Ovary (tissue), 3 donors: ENCODE measurements around the gene TM7SF3.

Experiments
- EP300 ChIP-seq: sonication (generic); formaldehyde crosslinking; IDR thresholded peaks from one replicate; pipeline ENCODE4 v1.6.1; 2017; ENCODE audit warnings: antibody characterized with exemption
- POLR2A ChIP-seq: fragments of 450-650 bp; IDR thresholded peaks from one replicate; pipeline ENCODE4 v1.6.1; 2017; ENCODE audit warnings: antibody characterized with exemption, mild to moderate bottlenecking, moderate library complexity
- TF ChIP-seq, protein P1 (sequence below), 3 donors: fragments of 450-650 bp in 2 of 3; fragments of 200-600 bp in 1 of 3; IDR thresholded peaks; one replicate each; pipeline versions ENCODE4 v1.5.1 to v1.8.0; 2016 to 2022; ENCODE audit warnings: antibody characterized with exemption in 3 of 3, mild to moderate bottlenecking in 1 of 3
- donor health status: DM: no; HTN: no; CAD: no.

DNA sequence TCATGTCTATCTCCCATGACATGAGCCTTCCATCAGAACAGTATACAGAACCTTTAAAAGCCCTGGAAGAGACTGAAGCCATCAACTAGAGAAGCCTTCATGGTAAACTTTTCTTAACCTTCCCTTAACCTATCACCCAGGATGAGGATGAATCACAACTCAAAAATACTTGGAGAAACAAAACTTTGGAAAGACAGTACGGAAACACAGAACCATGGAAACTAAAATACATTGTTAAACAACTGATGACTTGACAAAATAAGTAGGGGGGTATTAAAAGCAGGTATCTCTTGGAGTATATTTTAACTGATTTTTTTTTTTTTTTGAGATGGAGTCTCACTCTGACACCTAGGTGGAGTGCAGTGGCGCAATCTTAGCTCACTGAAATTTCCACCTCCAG, 8.7 kb downstream of the TM7SF3 start:
- no peak for TF ChIP-seq POLR2A
- TF ChIP-seq, protein P1, sequence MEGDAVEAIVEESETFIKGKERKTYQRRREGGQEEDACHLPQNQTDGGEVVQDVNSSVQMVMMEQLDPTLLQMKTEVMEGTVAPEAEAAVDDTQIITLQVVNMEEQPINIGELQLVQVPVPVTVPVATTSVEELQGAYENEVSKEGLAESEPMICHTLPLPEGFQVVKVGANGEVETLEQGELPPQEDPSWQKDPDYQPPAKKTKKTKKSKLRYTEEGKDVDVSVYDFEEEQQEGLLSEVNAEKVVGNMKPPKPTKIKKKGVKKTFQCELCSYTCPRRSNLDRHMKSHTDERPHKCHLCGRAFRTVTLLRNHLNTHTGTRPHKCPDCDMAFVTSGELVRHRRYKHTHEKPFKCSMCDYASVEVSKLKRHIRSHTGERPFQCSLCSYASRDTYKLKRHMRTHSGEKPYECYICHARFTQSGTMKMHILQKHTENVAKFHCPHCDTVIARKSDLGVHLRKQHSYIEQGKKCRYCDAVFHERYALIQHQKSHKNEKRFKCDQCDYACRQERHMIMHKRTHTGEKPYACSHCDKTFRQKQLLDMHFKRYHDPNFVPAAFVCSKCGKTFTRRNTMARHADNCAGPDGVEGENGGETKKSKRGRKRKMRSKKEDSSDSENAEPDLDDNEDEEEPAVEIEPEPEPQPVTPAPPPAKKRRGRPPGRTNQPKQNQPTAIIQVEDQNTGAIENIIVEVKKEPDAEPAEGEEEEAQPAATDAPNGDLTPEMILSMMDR (IDR thresholded peaks at IDR 0.05), result no peak
- no peak for TF ChIP-seq EP300
